NOMO-1 treated with DMSO at 0.1 percent for 48 hours (cell line): ENCODE data around the gene ASB18.

Experiments
- DNase-seq: peaks from one replicate; lab custom pipeline; 2025; ENCODE audit not compliant: unreplicated experiment; lab: John Stamatoyannopoulos, UW

ASB18 gene

DNA sequence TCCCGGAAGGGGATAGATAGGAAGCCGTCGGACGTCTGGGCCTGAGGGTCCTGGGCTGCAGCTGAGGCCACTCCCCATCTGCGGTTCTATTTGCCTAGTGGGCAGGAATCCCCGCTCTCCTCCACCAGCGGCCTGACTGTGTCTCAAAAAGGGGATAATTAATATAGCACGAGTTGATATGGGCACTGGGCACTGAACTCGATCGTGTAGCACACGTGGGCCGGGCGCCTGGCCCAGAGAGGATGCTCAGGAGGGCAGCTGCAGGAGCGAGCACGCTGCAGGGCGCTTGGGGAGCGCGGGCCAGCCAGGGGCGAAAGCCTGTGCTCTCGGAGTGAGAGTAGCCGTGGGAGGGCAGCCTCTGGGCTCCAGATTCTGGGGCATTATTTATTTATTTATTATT lies 87.3 kb downstream of the ASB18 start:
- DNase-seq: no peak

DNA sequence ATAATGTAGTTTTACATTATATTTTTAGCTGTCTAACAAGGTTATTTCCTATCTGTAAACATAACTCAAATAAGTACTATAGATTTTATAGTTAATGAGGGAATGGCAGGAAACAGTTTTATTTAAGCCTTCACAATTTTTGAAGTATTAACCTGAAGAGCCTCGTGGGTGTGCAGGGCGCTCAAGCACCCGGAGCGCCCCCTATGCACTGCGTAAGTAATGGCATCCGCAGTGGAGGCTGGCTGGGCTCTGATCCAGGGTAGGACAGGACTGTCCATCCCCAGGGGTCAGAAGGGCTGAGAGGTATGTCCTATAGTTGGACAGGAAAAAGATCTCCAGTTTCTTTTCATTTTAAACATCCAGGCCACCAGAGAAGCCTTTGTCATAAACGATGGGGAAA lies 87.8 kb downstream of the ASB18 start:
- DNase-seq: no peak

DNA sequence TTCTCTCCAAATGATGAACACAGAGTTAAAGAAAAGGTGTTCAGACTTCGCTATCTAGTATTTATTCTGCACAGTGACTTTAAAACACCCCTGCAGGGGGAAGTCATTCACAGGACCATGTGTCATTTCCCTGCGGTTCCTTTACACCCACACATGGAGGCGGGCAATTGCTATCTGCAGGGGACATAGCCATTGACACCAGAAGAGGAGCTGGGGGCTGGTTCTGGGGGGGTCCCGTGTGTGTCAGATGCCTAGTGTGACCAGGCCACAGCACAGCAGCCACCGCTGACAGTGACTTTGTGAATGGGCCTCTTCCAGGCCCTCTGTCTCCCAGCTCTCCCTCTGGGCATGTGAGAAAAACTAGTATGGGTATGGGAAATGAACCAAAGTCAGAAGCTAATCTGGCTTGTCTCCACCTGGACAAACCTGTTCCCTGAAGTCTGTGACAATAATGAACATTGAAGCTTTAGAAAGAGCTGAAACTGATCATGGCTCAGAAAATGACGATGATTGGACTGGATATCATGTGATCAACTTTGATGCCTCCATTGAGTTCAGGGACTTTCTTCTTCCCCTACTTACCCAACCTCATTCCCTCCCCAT lies 88.6 kb downstream of the ASB18 start:
- no peak for DNase-seq

DNA sequence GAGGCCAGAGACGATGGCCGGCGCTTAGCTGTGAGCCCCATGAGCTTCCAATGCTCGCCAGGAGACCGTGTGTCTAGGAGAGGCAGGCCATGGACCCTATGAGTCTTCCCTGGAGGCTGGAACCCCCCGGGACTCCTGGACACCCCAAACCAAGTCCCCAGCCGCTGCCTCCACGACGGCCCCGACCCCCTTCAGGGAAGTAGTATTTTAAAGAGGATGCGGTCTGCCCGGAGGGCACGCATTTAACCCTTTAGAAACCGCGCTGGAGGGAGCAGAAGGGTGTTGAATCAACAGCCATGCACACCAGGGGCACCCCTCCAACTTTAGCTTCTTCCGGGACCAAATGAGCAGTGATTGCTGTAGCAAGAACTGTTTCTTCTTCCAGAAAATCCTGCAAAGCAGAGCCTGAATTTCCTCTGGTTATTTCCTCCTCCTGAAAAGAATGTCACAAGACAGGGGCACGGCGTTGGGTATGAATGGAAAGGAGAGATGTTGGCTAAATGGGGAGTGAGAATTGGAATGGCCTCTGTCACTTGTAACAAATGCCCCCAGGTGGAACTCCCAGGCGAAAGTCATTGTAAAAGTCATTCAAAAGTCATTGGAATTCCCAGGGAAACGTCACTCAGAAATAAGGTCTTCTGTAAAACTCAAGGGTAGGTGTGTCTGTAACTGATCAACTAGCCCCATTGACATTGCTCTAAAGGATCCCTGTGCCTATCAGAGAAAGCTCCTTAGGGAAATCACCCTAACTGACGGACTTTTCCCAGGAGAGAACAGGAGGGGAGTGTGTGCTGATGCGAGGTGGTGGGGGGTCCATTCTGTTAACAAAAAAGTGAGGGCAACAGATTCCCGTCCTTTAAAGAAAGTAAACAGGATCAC lies 90.2 kb downstream of the ASB18 start:
- no peak for DNase-seq

DNA sequence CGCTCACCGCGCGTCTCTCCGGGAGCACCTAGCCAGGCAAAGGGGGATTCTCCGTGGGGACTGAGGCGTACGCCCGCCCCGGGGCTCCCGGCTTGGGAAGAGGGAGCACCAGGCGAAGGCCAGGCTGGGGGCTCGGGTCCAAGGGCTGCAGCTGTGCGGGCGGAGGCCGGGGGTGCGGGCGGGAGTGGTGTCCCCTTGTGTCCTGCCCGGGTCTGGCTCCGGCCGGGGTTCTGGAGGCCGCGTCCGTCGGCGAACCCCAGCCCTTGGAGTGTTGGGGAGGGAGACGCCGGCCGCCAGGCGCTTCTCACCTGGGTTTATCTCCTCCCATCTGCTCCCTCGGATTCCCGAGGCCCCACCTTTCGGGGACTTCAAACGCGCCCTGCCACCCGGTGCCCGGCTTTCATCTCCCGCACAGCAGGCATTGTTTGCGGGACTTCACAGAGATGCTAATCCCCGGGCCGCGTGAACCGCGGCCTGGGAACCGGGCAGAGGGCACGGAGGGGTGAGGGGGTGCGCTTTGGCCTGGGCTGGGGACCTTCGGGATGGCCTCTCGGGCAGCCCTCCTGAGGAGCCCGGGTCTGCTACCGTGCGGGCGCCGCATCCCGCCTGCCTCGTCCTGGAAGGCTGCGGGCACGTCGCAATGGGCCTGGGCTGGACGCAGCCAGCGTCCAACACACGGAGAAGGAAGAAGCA lies 91.0 kb downstream of the ASB18 start:
- no peak for DNase-seq

DNA sequence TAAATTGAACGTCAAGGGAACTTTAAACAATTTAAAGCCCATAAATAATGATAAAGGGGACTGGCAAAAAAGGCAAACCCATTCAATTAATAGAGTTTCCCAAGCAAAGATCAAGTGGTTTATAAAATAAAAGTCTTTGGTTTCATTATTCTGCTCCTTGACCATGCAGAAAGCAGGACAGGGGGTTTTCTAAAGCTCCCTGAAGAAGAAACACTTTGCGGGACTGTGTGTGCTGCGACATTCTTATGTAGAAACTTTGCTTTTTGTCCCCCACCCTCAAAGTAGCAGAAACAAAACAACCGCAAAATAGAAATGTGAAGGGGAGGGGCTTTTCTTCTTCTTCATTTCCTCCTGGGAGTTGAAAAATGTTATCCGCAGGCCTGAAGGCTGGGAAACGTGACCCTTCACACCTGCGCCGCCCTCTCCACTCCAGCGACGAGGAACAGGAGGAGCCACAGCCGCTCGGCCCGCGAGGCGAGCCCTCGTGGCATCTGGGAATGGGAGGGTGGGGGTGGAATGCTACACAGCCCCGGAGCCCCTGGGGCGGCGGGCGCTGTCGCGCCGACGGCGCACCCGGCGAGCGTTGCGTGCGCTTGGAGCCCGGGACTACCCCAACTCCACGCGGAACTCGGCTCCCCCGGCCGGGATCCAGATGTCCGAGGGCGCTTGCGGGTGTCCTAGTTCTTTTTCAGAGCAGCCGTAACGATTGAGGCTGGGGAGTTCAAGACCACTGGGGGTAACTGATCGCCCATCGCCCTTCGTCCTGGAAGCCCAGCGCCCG lies 91.8 kb downstream of the ASB18 start:
- no peak for DNase-seq

DNA sequence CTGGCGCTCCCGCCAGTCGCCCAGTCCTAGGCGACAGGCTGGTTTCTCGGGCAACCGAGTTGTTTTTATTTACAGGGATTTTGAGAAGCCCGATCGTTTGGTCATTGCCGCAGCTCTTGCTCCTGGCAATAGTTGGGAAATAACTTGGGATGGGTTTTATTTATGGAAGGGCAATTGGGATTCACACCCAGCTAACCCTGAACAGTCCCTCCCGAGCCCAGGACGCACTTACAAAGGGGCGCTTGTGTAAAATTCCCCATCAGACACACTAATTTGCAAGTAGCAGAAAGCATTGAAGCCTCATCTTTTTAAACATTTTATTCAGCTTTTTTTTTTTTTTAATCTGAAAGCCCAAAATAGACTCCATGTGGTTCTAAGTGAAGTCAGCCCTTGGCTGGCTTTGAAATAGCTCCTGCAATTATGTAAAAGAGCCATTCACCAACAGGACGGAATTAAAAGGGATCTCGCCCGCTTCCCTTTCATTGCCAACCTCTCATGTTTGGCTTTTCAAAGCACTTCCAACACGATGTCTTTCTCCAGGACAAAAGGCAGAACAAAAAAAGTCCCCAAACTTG lies 92.4 kb downstream of the ASB18 start:
- DNase-seq: no peak

DNA sequence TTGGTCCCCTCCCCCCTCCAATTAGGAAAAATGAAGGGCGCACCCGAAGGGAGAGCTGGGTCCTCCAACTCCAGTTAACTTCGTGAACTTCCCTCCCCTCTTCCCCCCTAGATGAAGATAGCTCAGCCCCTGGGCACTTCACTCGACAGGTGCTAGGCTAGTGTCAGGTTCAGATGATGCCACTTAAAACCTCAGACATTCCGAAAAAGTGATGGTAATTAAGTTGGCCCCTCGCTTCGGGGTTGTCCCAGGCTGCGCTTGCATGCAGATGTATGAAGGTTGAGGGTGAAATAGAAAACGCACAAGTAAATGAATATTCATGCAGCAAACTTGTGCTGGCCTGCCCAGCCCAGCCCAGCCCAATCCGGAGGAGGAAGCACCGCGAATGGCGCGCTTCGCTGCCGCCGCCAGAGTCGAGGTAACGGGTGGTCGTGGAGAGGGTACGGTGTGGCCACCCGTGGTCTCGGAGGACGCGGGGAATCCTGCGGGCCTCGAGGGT lies 93.0 kb downstream of the ASB18 start:
- DNase-seq: no peak

DNA sequence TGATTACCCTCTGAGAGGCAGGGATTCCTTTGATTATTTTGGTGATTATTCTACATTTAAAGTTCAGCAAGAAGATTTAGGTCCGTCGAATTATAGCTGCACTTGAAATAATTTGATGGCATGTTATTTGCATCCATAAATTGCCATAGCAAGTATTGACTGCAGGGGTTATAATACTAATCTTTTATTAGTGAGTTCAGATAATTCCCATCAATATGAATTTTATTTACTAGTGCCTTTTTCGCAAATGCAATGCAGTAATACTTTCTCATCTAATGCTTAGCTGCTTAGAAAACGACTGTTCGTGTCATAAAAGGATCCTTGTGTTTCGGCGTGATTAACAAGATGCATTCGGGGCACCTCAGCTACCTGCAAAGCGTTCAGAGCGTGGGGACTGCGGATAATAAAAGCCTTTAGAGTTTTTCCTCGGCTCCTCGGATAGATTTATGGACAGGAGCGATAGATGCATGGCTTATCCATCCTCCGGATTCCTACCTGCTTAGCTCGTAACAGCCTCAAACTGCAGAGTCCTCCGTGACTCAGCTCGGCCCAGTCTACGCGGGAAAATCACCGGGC lies 93.5 kb downstream of the ASB18 start:
- DNase-seq: no peak

DNA sequence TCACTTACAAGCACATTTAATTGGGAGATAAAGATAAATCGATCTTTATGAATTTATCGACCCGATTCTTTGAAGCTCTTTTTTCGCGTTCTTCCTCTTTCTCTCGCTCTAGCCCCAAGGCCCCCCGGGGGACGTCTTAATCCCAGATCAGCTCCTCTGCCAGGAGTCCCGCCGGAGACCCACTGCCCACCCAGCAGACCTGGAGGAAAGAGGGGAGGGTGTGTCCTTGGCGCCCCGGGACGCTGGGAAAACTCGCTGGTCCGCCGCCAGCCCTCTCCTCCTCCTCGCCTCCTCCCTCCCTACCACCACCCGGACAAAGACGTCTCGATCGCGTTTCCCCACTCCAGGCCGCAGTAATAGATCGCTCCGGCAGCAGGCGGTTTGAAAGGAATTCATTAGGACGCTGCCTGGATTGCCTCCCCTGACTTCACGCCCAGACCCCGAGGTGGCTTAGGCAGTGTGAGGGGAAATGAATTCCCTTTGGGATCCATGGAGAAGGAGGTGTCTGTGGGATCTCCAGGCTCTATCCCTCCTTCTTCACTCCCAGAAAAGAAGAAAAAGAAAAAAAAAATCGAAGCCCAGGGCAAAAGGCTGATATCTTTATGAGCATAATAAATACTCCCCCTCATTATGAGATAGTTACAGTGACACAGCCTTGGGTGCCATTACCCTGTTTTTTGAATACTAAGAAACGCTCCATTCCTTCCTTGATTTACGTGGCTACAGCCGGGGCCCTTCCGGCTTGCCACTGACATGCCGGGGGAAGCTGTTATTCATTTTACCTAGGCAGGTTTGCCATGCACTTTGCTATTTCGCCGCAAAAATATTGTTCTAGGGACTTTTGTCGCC lies 94.2 kb downstream of the ASB18 start:
- DNase-seq: no peak

DNA sequence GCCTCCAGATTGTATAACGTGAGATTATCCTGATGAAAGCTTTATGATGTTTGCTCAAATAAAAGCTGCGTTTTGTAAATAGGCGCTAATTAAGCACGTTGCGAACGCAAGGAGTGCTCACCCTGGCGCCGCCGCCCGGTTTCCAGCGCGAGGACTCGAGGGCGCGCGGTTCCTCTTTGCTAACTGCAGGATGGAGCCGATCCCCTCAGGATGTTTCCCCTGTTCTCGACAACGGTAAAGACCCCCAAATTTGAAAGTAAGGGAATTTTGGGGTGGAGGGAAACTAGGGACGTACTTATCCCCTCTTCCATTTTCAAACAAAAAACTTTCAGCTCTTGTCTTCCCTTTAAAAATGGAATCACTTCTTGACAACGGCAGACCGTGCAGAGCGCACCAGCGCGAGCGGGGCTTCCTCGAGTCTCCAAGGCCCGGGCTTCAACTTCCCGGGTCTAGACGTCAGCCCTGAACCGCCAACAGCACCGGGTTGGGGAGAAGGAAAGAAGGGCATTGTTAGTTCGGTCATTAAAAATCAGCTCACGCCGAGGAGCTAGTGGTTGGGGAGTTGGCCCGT lies 95.0 kb downstream of the ASB18 start:
- DNase-seq: no peak

DNA sequence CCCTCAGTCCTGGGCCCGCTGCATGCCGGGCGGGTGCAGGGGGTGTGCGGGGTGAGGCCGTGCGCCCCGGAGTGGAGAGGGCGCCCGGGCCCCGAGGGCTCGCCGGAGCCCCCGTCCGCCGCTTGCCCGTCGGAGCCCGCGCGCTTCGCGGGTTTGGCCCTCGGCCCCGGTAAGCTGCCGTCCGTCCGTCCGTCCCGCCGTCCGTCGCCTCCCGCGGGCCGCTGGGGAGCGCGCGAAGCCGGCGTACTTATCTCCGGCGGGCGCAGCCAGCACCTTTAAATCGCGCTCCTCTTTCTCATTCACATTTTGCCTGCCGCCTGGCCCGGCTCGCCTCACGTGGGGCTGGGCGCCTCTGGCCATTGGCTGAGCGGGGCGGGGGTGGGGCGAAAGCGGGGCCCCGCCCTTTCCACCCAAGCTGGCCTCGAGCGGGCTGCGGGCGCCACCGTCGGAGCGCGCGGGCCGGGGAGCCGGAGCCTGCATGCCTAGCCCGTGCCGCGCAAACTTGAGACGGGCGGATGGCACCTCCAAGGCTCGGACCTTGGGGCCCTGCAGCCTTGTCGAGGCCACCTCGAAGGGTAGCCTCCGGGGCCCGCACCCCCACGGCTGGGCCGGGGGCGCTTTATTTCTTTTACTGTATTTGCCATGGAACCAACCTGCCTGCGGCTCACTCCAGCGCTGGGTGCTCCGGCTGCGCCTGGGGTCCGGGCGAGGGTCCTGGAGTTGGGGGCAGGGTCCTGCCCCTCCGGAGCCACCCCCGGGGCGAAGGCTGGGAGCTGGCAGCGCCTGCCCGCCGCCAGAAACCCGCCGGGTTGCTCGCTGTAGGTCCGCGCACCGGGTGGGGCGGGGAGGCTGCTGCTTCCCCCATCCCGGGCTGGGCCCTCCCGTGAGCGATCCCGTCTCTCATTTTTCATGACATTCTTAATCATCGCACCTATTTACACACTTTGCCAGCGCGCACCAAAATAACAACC lies 95.8 kb downstream of the ASB18 start, which contains the start of gene GBX2:
Gene GBX2, minus strand, starts transcription at position 277 of the 971 bp plus-strand sequence. CDS start 415 bp downstream, outside the sequence.
- no peak for DNase-seq

DNA sequence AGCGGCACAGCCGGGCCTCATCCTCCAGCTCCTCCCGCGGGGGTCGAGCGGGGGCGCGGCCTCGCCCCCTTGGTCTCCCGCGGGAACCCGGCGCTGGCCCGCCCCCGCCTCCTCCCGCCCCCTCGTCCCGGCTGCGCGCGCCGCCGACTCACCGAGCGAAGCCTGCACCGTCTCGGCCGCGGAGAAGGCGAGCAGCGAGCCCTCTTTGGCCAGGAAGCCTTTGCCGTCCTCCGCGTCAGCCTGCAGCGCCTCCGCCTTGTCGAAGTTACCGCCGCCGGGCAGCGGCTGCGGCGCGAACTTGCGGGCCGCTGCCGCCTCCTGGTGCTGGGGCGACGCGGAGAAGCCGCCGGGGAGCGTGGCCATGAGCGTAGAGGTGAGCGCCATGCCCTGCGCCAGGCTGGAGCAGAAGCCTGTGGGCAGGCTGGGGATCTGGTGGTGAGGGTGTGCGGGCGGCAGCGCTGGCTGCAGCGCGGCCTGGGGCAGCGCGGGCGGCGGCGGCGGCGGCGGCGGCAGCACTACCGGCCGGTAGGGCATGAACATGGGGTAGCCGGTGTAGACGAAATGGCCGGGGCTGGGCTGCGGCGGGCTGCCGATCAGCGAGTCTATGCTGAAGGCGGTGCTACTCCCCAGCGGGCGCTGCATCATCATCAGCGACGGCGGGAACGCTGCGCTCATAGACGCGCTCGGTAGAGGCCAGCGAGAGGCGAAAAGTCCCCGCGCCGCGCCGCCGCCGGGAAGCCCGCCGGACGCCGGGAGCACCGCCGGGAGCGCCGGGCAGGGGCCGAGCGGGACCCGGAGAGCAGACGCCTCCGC lies 96.7 kb downstream of the ASB18 start:
- DNase-seq: no peak

DNA sequence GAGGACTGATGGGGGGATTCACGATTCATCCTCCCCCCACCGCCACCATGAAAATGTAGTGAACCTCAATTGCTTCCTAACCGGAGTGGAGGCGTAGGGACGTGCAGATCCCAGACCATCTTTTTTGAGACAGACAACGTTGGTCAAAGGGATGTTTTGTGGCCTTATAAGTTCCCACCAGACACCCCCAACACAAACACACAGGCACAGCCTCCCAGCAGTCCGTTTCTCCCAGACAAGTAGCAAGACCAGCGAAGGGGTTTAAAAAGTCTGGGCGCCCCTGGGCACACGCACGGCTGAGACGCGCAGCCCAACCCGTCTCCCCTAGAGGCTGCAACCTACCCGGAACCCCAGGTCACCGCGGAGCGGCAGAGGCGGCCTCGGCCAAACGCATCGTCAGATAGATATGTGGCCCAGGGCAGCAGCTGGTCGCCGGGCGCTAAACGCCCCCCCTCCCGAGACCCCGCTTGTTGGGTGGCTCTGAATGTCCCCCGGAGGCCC lies 97.4 kb downstream of the ASB18 start:
- DNase-seq: no peak

DNA sequence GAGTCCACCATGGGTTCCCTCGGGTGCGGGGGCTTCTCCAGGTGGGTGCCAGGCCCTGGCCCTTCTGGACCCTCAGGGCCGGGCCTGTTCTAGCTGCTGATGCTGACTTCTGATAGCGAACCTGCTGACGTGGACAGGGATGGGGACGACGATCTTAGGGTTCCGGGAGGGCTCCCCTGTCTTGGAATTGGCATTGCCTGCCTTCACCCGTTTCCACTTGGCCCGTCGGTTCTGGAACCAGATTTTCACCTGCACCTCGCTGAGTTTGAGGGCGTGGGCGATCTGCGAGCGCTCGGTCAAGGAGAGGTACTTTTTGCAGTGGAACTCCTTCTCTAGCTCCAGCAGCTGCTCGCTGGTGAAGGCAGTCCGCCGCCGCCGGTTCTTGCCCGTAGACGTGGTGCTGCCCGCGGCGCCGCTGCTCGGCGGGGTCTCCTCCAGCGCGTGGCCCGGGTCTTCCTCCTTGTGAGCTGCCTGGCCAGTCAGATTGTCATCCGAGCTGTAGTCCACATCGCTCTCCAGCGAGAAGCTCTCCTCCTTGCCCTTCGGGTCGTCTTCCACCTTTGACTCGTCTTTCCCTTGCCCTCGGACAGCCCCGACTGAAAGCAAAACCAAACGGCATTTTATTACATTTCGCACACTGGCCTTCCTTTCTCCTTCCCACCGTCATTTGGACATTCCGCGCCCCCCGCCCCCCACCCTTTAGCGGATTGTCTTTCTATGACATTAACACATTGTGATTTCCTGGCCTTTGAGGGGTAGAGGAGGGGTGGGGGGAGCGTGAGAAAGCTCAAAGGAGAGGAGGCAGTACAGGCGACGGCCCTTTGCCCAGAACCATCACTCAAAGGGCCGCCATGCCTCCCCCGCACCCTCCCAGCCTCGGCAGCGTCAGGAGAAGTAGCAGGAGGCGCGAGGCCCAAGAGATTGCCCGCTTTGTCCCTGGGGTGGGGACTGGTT lies 98.1 kb downstream of the ASB18 start:
- no peak for DNase-seq
